Measurements from ENCODE around the gene PTPRN2. TPM values are rescaled to one million over a fixed set of nuclear protein-coding genes. Genes with fewer than 3 reads are reported as not detected.
"Not testable (repeated sequence)": the region's sequence is repeated elsewhere in the genome, so short reads cannot be mapped to it uniquely, and the experiment has no call there.

The PTPRN2 gene
- total RNA-seq, 4 donors from 2014 or later: 14.9 to 34.3 (median 21.3) TPM

DNA sequence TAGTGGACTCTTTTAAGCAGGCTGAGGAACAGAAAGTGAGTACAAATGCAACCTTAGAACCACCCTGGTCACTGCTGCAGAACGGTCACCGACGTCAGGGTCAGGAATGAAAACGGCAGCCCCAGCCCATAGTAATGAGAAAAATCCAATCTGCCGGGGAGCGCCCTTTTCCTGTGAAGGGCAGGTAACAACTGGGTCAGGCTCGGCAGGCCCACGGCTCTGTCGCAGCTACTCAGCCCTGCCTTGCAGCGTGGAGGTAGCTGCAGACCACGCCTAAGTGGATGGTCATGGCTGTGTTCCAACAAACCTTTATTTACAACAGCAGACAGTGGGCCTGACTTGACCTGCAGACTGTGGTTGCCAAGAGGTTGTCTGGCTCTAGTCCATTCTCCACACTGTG is 687.6 kb downstream of the PTPRN2 start:
- DNase-seq: no peak

DNA sequence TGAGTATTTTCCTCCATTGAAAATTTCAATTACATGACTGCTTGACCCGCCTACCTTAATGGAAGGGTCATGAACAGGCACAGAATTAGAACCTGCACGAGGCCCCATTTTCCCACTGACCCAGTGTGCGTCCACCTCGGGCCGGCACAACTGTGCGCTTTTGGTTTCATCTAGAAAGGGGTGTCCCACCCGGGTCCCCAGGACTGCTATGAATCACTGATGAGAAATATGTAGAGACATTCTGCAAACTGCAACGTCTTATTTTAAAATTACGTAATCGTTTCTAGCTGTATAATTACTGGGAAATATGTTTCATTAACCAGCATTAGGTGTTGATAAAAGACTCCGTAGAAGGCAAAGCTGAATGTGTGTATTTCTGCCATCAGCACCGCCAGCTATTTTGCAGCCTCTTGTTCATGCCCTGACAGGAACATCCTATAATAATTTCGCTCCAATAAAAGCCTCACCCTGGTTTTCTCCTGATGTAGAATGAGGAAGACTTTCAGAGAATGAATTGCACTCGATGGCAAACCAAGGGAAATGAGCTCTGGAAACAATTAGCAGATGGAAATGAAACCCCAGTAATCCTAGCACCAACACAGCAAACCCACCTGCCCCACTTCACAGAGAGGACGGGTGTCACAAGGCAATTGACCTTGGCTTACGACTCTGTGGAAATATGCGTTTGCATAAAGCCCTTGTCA is 688.7 kb downstream of the PTPRN2 start:
- TF ChIP-seq, protein P1, sequence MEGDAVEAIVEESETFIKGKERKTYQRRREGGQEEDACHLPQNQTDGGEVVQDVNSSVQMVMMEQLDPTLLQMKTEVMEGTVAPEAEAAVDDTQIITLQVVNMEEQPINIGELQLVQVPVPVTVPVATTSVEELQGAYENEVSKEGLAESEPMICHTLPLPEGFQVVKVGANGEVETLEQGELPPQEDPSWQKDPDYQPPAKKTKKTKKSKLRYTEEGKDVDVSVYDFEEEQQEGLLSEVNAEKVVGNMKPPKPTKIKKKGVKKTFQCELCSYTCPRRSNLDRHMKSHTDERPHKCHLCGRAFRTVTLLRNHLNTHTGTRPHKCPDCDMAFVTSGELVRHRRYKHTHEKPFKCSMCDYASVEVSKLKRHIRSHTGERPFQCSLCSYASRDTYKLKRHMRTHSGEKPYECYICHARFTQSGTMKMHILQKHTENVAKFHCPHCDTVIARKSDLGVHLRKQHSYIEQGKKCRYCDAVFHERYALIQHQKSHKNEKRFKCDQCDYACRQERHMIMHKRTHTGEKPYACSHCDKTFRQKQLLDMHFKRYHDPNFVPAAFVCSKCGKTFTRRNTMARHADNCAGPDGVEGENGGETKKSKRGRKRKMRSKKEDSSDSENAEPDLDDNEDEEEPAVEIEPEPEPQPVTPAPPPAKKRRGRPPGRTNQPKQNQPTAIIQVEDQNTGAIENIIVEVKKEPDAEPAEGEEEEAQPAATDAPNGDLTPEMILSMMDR (IDR thresholded peaks at IDR 0.05): no peak
- no peak for TF ChIP-seq POLR2A (IDR thresholded peaks at IDR 0.05)
- H3K4me1 ChIP-seq: no peaks in the 10 kb centered on the region
- H3K27me3 ChIP-seq: no peaks in the 10 kb centered on the region
- H3K36me3 ChIP-seq: no peaks in the 10 kb centered on the region
- H3K9me3 ChIP-seq: no peaks in the 10 kb centered on the region
- no peak for DNase-seq
- H3K27ac ChIP-seq: no peak overlapping the region
- H3K4me3 ChIP-seq: no peak overlapping the region

More for the DNA sequence above, 687.6 kb downstream of the PTPRN2 start:
- Histone ChIP-seq H3K36me3 (no peaks in the 10 kb centered on the region), H3K9me3 (no peaks in the 10 kb centered on the region), H3K4me1 (no peaks in the 10 kb centered on the region), H3K27ac (no peak overlapping the region), H3K4me3 (no peak overlapping the region), H3K27me3 (no peaks in the 10 kb centered on the region)
- TF ChIP-seq, protein P1 (IDR thresholded peaks at IDR 0.05): no peak
- no peak for TF ChIP-seq POLR2A (IDR thresholded peaks at IDR 0.05)

DNA sequence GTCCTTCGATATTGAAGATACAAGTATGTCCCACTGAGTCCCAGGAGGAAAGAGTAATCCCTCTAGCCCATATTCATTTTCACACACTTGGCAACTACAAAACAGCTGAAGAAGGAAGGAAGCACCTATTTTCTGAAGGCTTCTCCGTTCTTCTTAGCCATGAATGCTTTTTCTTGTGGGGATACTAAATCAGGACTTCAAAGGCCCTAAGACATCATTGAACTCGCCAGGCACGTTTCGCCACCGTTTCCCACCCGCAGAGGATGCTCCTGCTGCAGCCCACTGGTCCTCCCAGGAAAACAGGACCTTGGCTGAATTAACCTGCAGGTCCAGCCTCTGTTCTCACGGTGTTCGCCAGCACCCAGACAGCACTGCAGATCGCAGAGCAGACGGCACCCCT is 689.4 kb downstream of the PTPRN2 start:
- Histone ChIP-seq H3K4me3 (no peak overlapping the region), H3K36me3 (no peaks in the 10 kb centered on the region), H3K9me3 (no peaks in the 10 kb centered on the region), H3K4me1 (no peaks in the 10 kb centered on the region), H3K27me3 (no peaks in the 10 kb centered on the region), H3K27ac (no peak overlapping the region)
- TF ChIP-seq POLR2A (IDR thresholded peaks at IDR 0.05): no peak
- TF ChIP-seq, protein P1 (IDR thresholded peaks at IDR 0.05): no peak
- DNase-seq: no peak

DNA sequence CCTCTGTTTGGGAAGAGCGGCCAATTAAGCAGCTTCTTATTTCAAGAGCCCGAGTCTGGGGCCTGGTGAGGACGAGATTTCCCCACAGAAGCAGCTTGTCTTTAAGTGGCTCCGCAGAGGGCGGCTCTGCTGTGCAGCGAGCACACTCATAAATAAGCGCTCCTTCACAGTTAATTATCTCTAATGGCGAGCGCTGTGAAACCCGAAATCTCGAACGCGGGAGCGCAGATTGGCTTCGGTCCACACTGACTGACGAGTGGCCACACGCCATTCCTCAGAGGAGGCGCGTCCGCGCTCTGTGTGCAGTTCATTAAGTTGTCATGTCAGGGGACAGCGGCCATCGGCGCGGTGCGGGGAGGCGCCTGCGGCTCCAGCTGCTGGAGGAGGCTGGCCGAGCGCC is 689.9 kb downstream of the PTPRN2 start:
- Histone ChIP-seq H3K4me1 (no peaks in the 10 kb centered on the region), H3K4me3 (no peak overlapping the region), H3K27ac (no peak overlapping the region), H3K9me3 (no peaks in the 10 kb centered on the region), H3K36me3 (no peaks in the 10 kb centered on the region), H3K27me3 (no peaks in the 10 kb centered on the region)
- DNase-seq: no peak
- TF ChIP-seq, protein P1 (IDR thresholded peaks at IDR 0.05): no peak
- no peak for TF ChIP-seq POLR2A (IDR thresholded peaks at IDR 0.05)

DNA sequence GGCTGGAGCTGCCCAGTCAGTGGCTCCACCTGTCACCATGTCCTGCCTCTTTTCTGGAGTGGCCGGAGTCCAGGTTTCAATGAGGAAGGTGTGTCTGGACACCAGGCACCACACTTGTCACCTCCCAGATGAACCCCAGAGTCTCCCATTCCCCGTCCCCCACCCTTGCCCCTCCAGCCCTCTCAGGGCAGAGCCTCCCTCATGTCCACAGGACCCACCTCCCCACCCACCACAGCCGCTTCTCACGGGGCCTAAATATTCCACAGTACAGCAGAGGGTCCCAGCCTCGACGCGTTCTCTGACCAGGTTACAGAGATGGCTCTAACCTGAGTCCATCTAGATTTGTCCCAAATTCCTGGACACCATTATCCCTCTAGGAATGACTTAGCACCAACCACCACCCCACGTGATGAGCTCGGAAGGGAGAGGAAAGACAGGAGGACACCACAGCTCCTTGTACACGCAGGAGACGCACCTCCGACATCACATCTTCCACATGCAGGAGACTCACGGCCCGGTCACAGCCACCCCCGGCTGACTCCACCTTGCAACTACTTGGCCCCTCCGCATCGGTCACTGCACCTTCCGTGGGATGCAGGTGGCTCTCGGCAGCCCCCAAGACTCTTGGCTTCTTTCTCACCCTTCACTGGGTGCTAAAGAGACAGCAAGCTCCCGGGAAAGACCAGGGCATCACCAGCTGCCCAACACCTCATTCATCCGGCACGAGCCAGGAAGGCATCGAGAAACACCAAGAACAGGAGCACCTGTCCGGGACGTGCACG is 690.7 kb downstream of the PTPRN2 start:
- H3K4me3 ChIP-seq: no peak overlapping the region
- H3K27me3 ChIP-seq: no peaks in the 10 kb centered on the region
- no peaks in the 10 kb centered on the region for H3K9me3 ChIP-seq
- no peak overlapping the region for H3K27ac ChIP-seq
- no peak for DNase-seq
- TF ChIP-seq, protein P1 (IDR thresholded peaks at IDR 0.05): no peak
- no peak for TF ChIP-seq POLR2A (IDR thresholded peaks at IDR 0.05)
- no peaks in the 10 kb centered on the region for H3K4me1 ChIP-seq
- no peaks in the 10 kb centered on the region for H3K36me3 ChIP-seq

DNA sequence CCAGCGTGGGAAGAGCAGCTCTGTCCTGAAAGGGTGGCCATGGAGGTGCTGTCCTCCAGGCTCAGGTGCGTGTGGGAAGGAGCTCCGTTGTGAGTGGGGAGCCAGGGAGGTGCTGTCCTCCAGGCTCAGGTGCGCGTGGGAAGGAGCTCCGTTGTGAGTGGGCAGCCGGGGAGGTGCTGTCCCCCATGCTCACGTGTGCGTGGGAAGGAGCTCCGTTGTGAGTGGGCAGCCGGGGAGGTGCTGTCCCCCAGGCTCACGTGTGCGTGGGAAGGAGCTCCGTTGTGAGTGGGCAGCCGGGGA is 691.3 kb downstream of the PTPRN2 start:
- not testable (repeated sequence) for H3K36me3 ChIP-seq, H3K9me3 ChIP-seq, H3K4me1 ChIP-seq, H3K27ac ChIP-seq, H3K27me3 ChIP-seq, DNase-seq, H3K4me3 ChIP-seq
